H9 (cell line): ENCODE results near the gene MYOM1. TPM values are rescaled to one million over a fixed set of nuclear protein-coding genes. Genes with fewer than 3 reads are reported as not detected.

Source experiments
- DNase-seq: peaks from one replicate; pipeline ENCODE4 v3.0.0-alpha.2; 2017
- H2AFZ ChIP-seq: one replicate; pipeline ENCODE4 v1.6.1; 2013; ENCODE audit warnings: mild to moderate bottlenecking, low read length, control low read depth, moderate library complexity
- H2AK5ac ChIP-seq: 2 replicates; pipeline ENCODE4 v1.6.1; 2013; ENCODE audit warnings: low read length, control low read depth, mixed read lengths; ENCODE audit not compliant: insufficient read length
- H2BK120ac ChIP-seq: one replicate; pipeline ENCODE4 v1.6.1; 2013; ENCODE audit warnings: low read depth, mild to moderate bottlenecking, low read length, control low read depth, inconsistent platforms; ENCODE audit not compliant: poor library complexity, severe bottlenecking
- H2BK12ac ChIP-seq: 2 replicates; pipeline ENCODE4 v1.6.1; 2013; ENCODE audit warnings: low read length, control low read depth, mixed read lengths, low read depth; ENCODE audit not compliant: insufficient read length
- H2BK15ac ChIP-seq: 2 replicates; pipeline ENCODE4 v1.6.1; 2013; ENCODE audit warnings: low read depth, low read length, control low read depth
- H2BK20ac ChIP-seq: one replicate; pipeline ENCODE4 v1.6.1; 2013; ENCODE audit warnings: low read depth, mild to moderate bottlenecking, low read length, control low read depth, inconsistent platforms; ENCODE audit not compliant: poor library complexity, severe bottlenecking
- H2BK5ac ChIP-seq: 2 replicates; pipeline ENCODE4 v1.6.1; 2013; ENCODE audit warnings: low read length, control low read depth, mixed read lengths; ENCODE audit not compliant: insufficient read length
- H3K14ac ChIP-seq: 2 replicates; pipeline ENCODE4 v1.6.1; 2013; ENCODE audit warnings: low read length, control low read depth; ENCODE audit not compliant: insufficient read depth
- H3K18ac ChIP-seq: 2 replicates; pipeline ENCODE4 v1.6.1; 2013; ENCODE audit warnings: low read depth, mild to moderate bottlenecking, mixed read lengths, low read length, control low read depth; ENCODE audit not compliant: insufficient read length
- H3K23ac ChIP-seq: 2 replicates; pipeline ENCODE4 v1.6.1; 2013; ENCODE audit warnings: low read length, control low read depth, mixed read lengths, low read depth; ENCODE audit not compliant: insufficient read length
- H3K23me2 ChIP-seq: 2 replicates; pipeline ENCODE4 v1.6.1; 2013; ENCODE audit warnings: low read depth, mild to moderate bottlenecking, mixed read lengths, low read length, control low read depth; ENCODE audit not compliant: insufficient read length, poor library complexity, severe bottlenecking
- H3K27ac ChIP-seq: 2 replicates; pipeline ENCODE4 v1.5.1; 2013; ENCODE audit warnings: low read length, control low read depth, mixed read lengths, low read depth; ENCODE audit not compliant: insufficient read length
- H3K27me3 ChIP-seq: 2 replicates; pipeline ENCODE4 v1.6.1; 2013; ENCODE audit warnings: low read length, control low read depth, inconsistent platforms; ENCODE audit not compliant: insufficient read depth
- H3K4ac ChIP-seq: 2 replicates; pipeline ENCODE4 v1.6.1; 2013; ENCODE audit warnings: low read depth, mild to moderate bottlenecking, control low read depth, inconsistent platforms, low read length, moderate library complexity
- H3K4me1 ChIP-seq: 2 replicates; pipeline ENCODE4 v1.6.1; 2013; ENCODE audit warnings: low read length, control low read depth, inconsistent platforms; ENCODE audit not compliant: insufficient read depth
- H3K4me2 ChIP-seq: 2 replicates; pipeline ENCODE4 v1.6.1; 2013; ENCODE audit warnings: low read length, control low read depth, mixed read lengths; ENCODE audit not compliant: insufficient read length, insufficient read depth
- H3K56ac ChIP-seq: 2 replicates; pipeline ENCODE4 v1.6.1; 2013; ENCODE audit warnings: low read depth, mild to moderate bottlenecking, mixed read lengths, low read length, control low read depth; ENCODE audit not compliant: insufficient read length
- H3K79me1 ChIP-seq: 2 replicates; pipeline ENCODE4 v1.6.1; 2013; ENCODE audit warnings: low read depth, mild to moderate bottlenecking, moderate library complexity, low read length, control low read depth, inconsistent platforms; ENCODE audit not compliant: insufficient read depth, poor library complexity, severe bottlenecking
- H3K79me2 ChIP-seq: 2 replicates; pipeline ENCODE4 v1.6.1; 2013; ENCODE audit warnings: low read length, control low read depth, inconsistent platforms; ENCODE audit not compliant: insufficient read depth
- H3K9ac ChIP-seq: 2 replicates; pipeline ENCODE4 v1.6.1; 2013; ENCODE audit warnings: low read length, control low read depth, mixed read lengths; ENCODE audit not compliant: insufficient read length; ENCODE audit errors: extremely low read depth
- H3K9me3 ChIP-seq: one replicate; pipeline ENCODE4 v1.6.1; 2013; ENCODE audit warnings: low read depth, low read length, inconsistent platforms; ENCODE audit not compliant: control insufficient read depth
- H3T11ph ChIP-seq: one replicate; pipeline ENCODE4 v1.6.1; 2013; ENCODE audit warnings: mild to moderate bottlenecking, low read length, control low read depth, inconsistent platforms
- H4K20me1 ChIP-seq: one replicate; pipeline ENCODE4 v1.6.1; 2013; ENCODE audit not compliant: control insufficient read depth, insufficient read length, insufficient read depth
- H4K5ac ChIP-seq: 2 replicates; pipeline ENCODE4 v1.6.1; 2013; ENCODE audit warnings: low read depth, mild to moderate bottlenecking, mixed read lengths, low read length, control low read depth; ENCODE audit not compliant: insufficient read length
- H4K8ac ChIP-seq: replicated peaks from 2 replicates; pipeline ENCODE4 v1.6.1; 2013; ENCODE audit warnings: low read length, control low read depth, mixed read lengths, low read depth; ENCODE audit not compliant: insufficient read length
- H4K91ac ChIP-seq: 2 replicates; pipeline ENCODE4 v1.6.1; 2013; ENCODE audit warnings: low read depth, mild to moderate bottlenecking, moderate library complexity, mixed read lengths, low read length, control low read depth; ENCODE audit not compliant: insufficient read length
- H3K27ac Mint-ChIP-seq, 3 experiments: 2 replicates in 2 of 3; 3 replicates in 1 of 3; pipeline ENCODE4 v1.8.0; 2020 to 2021; ENCODE audit warnings: mixed read lengths in 3 of 3, mild to moderate bottlenecking in 1 of 3, moderate library complexity in 1 of 3
- H3K27me3 Mint-ChIP-seq: 2 replicates; pipeline ENCODE4 v1.8.0; 2021; ENCODE audit warnings: low read depth, mild to moderate bottlenecking, moderate library complexity, mixed read lengths
- H3K36me3 Mint-ChIP-seq, 3 experiments: 2 replicates in 2 of 3; 3 replicates in 1 of 3; pipeline ENCODE4 v1.8.0; 2020 to 2021; ENCODE audit warnings: low read depth in 3 of 3, mixed read lengths in 3 of 3; ENCODE audit not compliant: insufficient read depth in 1 of 3
- H3K4me1 Mint-ChIP-seq, 2 experiments: 2 replicates each; pipeline ENCODE4 v1.8.0; 2020; ENCODE audit warnings: mixed read lengths in 2 of 2
- H3K4me3 Mint-ChIP-seq, 2 experiments: 2 replicates in 1 of 2; 3 replicates in 1 of 2; pipeline ENCODE4 v1.8.0; 2020 to 2021; ENCODE audit warnings: mild to moderate bottlenecking in 2 of 2, mixed read lengths in 2 of 2, moderate library complexity in 1 of 2
- H3K9me3 Mint-ChIP-seq, 2 experiments: 2 replicates in 1 of 2; 3 replicates in 1 of 2; pipeline ENCODE4 v1.8.0; 2020; ENCODE audit warnings: mild to moderate bottlenecking in 2 of 2, mixed read lengths in 2 of 2, moderate library complexity in 1 of 2
- CTCF ChIP-seq: fragments of 200-600 bp; sonication (generic); conservative IDR thresholded peaks from 3 replicates; pipeline ENCODE4 v1.8.0; 2021; ENCODE audit warnings: antibody characterized with exemption, mild to moderate bottlenecking
- WGBS: extraction: QIAGEN DNeasy Blood & Tissue Kit; methylation state at CpG from one replicate; pipeline ENCODE4 v1.1.7; 2013; ENCODE audit warnings: missing lambda C conversion rate, low lambda C conversion rate, mixed read lengths; ENCODE audit not compliant: insufficient read length; ENCODE audit errors: extremely low coverage; 5-methylcytosine and 5-hydroxymethylcytosine counted together
- total RNA-seq: library from RNA; stranded (reverse); gene quantifications from 2 replicates; pipeline ENCODE4 v1.2.1, GENCODE V29; 2021

MYOM1 gene
- total RNA-seq, 1 experiment from 2014 or later: 0.17 TPM

- H3K9me3 ChIP-seq: no peaks in the 10 kb centered on the region
- peaks cover 2% of the 10 kb centered on the region; the same call in 1 of the 2 replicates for H3K4me1 ChIP-seq
- no peak overlapping the region for H3K27ac ChIP-seq
- no peak overlapping the region for H4K91ac ChIP-seq
- no peak overlapping the region for H3K4me3 Mint-ChIP-seq
- no peak overlapping the region for H4K8ac ChIP-seq
- no peak overlapping the region for H3K14ac ChIP-seq
- H2BK20ac ChIP-seq: no peak overlapping the region
- H2BK120ac ChIP-seq: no peak overlapping the region
- H3K4ac ChIP-seq: no peak overlapping the region
- H3K27me3 Mint-ChIP-seq: no peaks in the 10 kb centered on the region
- no peak overlapping the region for H3K56ac ChIP-seq
- no peaks in the 10 kb centered on the region for H4K20me1 ChIP-seq
- H3T11ph ChIP-seq: no peak overlapping the region
- H2BK5ac ChIP-seq: no peak overlapping the region
- H4K5ac ChIP-seq: no peak overlapping the region
- no peaks in the 10 kb centered on the region for H3K36me3 Mint-ChIP-seq
- H2AFZ ChIP-seq: no peak overlapping the region
- H3K9ac ChIP-seq: no peak overlapping the region
- peaks cover 10 to 18% of the 10 kb centered on the region in 2 experiments for H3K4me1 Mint-ChIP-seq
- no peak overlapping the region for H3K23ac ChIP-seq
- H2AK5ac ChIP-seq: no peak overlapping the region
- TF ChIP-seq CTCF: no peak
- WGBS: no CpG with 5 or more reads among the region's 2 CpGs
- no peak overlapping the region for H2BK15ac ChIP-seq
- H3K79me2 ChIP-seq: no peaks in the 10 kb centered on the region
- no peaks in the 10 kb centered on the region for H3K79me1 ChIP-seq
- no peaks in the 10 kb centered on the region for H3K23me2 ChIP-seq
- H3K27me3 ChIP-seq: no peaks in the 10 kb centered on the region
- no peak overlapping the region for H2BK12ac ChIP-seq
- no peak overlapping the region for H3K18ac ChIP-seq
- no peak overlapping the region for H3K4me2 ChIP-seq
- no peaks in the 10 kb centered on the region for H3K9me3 Mint-ChIP-seq
- no peak for DNase-seq
- H3K27ac Mint-ChIP-seq: no peak overlapping the region
Observed at GRCh38 chr18:3218819-3219218, 949 bp downstream of the MYOM1 start.
